ENCODE results near the gene HLA-E.

GRCh38 chr6:30494291-30494861 is 5.1 kb downstream of the HLA-E start:
- TF ChIP-seq CTCF (conservative IDR thresholded peaks at IDR 0.05; ENCODE audit: low read depth, low read length) (no peak), EZH2 (IDR thresholded peaks at IDR 0.05; ENCODE audit: borderline replicate concordance, low read depth, low read length, poor library complexity, severe bottlenecking) (no peak)

Measured in A673 (cell line).